HG03432 (cell line): ENCODE measurements around the gene MOB3B.
A peak's percentile ranks its signal among the peaks of the same experiment; 100 is the strongest.
"Not testable (repeated sequence)": the region's sequence is repeated elsewhere in the genome, so short reads cannot be mapped to it uniquely, and the experiment has no call there.

Experiments used
- ATAC-seq: cut with Tn5 transposase; IDR thresholded peaks from one replicate; pipeline ENCODE4 v1.9.1; 2021; ENCODE audit warnings: mild to moderate bottlenecking, moderate library complexity; ENCODE audit not compliant: unreplicated experiment

The MOB3B gene

DNA sequence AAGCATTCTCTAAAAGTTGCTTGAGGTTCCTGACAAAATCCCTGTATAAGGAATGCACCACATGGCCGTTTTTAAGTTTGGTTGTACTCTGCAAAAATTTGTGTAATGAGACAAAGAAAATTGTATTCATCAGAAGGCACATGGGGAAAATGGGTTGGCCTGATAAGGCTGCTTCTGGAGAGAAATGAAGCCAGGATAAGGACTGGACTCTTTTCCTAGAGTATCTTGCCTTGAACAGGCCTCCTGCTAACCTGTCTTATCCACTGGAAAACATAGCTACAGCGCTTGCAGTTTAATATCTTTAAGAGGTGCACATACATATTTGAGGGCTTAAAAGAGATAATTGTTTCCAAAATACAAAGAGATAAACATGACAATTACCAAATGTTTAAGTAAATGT lies 46.9 kb downstream of the MOB3B start:
- no peak for ATAC-seq

DNA sequence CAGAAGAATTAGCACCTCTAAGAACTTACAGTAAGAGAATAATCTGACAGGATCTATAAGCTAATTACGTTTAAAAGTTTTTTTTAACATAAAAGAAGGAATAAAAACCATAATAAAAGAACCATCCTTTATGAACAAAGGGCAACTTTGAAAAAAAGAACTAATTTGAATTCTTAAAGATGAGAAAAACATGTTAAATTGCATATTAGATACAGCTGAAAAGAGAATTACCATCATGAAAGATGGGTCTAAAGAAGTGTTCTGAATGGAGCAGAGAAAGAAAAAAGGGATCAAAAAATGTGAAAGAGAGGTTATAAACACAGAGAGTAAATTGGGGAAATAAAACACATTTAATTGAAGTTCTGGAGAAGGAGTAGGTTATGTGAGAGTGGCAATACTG lies 51.3 kb downstream of the MOB3B start:
- ATAC-seq: no peak

DNA sequence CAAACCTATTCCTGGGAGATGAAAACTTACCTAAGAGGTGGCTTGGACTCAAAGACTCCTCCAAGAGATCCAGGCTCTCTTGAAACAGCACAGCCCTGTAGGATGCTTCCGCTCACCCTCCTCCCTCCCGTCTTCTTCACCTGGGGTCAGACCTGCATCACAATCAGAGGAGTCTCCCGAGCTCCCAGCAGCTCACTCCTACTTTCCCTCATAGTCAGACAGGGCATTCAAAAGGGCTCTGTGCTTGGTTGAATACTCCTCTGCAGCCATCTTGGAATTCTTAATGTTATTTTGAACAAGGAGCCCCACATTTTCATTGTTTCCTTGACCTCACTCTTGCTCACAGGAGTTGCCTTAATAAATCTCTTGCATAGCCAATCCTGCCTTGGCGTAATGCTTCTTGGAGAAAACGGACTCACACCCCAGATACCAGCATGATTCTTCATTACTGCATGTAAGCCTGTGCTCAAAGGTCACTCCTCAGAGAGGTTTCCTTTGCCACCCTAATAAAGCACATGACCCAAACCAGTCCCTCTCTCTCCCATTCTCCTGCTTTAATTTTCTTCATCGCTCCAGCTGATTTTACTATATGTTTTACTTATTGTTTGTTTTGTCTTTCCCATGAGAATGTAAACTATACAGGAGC lies 52.6 kb downstream of the MOB3B start:
- no peak for ATAC-seq

DNA sequence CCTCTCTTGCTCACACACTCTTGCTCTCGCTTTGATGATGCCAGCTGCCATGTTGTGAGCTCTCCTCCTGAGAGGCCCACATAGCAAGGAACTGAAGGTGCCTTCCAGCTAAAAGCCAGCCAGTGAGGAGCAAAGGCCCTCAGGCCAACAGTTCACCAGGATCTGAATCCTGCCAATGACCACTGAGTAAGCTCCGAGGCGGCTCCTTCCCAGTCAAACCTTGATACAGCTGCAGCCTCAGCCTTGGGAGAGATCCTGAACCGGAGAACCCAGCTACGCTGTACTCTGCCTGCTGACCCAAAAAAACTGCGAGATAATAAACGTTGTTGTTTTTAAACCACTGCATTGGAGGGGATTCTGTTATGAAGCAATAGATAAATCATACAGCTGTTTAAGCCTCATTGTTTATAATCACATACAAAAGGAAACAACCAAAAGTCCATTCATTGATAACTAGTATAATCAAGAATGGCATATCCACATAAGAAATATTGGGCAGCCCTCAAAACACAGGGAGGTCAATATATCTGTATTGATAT lies 54.5 kb downstream of the MOB3B start:
- ATAC-seq: no peak

DNA sequence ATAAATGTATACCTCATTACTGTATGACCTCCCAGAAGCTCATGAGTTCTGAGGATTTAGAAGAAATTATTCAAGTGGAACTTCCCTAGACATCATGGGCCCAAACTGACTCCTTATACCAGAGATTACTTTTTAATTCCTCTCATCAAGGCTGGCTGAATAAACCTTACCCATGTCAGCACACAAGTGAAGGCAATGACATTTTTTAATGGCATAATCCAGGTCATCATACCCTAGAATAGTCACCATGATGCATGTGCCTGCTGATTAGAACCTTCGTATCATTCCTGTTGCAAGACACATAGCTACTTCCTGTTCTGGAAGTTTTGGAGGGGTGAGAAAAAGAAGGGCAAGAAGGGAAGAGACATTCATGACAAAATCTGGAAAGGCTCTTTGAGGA lies 55.3 kb downstream of the MOB3B start:
- ATAC-seq: no peak

DNA sequence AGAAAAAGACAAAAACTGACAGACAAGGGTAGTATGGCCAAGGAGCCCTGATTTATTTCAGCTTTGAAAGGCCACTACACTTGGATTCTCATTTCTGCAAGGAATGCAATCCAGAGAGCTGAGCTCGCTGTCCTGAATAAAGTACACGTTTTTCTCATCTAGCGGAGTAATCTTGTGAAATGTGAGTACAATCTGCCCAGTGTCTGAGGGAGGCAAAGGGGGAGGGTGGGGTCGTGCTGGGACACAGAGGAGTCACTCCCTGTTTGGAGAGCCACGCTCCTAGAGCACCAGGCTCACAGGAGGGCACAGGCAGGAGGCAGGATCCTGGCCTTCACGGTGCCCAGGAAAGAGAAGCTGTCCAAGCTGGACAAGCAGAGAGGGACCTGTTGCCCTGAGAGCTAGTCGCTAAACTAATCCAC lies 56.5 kb downstream of the MOB3B start:
- ATAC-seq: no peak

DNA sequence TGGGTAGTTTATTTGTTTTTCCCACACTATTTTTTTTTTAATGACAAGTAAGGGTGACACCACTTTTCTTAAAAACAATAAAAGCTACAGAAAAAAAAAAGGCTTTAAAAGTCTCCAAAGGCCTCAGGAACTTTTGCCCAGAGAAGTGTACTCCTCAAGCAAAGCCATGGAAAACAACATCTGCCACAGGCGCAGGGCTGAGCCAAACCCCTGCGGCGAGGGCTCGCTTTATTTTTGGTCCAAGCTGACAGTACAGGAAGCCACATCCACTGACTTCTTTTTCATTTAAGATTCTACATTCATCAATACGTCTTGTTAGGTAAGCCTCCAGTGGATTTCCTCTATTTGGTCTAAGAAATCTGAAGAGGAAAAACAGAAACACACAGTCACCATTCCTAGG lies 57.4 kb downstream of the MOB3B start:
- no peak for ATAC-seq

DNA sequence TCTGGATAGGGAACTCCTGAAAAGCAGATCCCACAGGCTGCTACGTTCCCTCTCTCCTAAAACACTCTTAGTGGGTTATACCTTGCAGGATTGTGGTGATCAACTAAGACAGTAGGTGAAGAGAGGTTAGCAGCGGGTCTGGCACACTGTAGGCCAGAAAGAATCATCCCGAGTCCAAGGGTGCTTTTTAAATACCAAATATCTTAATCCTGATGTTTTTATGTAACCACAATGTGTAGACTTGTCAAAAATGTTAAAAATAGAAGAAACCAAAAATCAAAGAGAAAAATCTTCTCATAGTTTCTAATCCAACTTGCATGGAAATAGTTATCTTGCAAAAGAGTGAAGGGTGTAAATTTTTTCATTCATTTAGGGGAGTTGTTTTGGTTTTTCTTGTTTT lies 57.8 kb downstream of the MOB3B start:
- ATAC-seq: no peak

DNA sequence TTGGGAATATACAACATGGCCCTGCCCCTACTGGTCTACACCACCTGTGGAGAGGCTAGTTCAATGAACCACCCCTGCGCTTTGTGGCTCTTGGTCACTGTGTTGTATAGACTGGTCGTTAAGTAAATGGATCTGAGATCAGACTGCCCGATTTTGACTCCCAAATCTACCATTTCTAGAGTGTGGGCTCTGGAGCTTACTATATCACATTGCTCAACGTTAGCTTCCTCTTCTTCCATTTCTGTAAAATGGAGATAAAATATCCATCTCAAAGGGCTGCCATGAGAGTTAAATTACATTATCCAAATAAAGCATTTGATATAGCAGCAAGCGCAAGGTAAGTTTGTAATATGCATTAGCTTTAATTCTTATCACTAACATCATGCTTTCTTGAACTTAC lies 58.2 kb downstream of the MOB3B start:
- ATAC-seq: no peak

DNA sequence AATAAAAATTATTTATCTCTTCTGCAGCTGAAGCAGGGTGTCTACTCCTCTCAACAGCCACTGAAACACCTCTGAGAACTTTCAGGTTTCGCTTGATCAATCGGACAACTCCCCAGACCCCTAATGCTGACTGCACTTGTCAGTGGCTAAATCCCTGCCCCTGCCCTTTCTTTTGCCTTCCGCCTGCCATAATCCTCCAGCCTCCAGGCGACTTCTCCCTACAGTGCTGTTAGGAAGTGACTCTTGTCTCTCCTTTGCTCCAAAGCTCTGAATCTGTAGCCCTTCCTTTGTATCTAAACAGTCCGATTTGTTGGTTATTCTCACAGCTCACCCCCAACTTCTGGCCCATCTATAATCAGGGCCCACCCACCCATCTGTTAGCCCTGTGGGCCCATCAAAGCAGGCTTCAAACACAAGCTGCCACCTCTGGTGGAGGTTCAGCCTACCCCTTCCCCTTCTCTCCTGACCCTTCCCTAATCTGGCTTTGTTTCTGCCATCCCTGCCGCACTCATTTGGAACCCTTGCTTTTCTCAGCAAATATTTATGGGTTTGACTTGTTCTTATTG lies 59.2 kb downstream of the MOB3B start:
- no peak for ATAC-seq

DNA sequence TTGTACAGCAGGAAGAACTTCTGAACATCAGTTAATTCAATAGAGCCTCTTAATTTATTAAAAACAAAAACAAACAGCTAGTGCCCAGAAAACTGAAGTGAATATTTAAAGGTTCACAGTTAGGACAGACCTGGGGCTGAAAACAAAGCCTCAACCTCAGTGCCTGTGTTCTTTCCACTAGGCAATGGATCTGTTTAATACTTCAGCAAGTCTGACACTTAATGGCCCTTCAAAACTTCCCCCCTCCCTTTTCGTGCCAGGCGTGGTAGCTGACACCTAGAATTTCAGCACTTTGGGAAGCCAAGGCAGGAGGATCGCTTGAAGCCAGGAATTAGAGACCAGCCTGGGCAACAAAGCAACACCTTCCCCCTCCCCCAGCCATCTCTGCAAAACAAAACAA lies 60.1 kb downstream of the MOB3B start:
- no peak for ATAC-seq

DNA sequence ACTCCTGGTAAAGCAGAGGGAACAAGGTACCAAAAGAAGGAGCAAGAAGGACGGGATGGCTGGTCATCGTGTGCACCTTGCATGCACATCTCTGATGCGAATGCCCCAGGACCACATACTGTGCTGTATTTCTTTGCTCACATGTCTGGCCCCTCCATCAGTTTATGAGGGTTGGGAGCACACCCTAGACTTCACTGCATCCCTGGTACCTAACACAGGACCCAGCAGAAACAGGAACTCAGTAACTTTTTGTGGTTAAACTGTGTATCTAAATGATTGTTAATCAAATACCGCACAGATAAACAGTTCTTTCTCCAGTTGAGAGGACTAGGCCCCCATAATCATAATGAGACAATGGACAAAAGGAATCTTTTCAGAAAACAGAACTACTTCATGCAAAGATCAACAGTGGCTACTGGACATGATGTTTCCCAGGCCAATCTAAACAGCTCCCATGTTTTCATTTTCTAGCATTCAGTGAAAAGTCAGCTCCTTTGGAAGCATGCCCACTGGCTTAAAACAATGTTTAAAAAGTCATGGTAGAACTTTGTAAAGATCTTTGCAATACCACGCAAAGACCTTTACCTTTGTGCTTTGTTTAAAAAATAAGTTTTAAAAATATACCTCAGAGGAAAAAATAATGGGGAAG lies 61.0 kb downstream of the MOB3B start:
- ATAC-seq: peak; percentile 71

DNA sequence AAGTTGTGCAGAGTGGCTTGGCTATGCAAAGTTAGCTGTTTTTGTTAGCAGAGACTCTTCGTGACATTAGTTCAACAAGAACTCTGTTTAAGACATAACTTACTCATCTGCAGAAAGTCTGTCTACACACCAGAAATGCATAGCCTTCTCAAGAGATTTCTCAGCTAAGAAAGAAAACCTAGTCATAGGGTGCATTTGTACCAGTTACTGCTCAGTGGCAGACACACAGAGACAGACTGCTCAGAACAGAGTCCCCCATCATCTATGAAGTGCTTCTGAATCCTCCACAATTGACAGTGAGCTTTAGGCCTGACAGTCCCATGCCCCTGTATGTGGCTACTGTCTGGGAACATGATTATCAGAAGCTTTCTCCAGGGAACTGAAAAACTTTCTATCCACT lies 61.6 kb downstream of the MOB3B start:
- no peak for ATAC-seq

DNA sequence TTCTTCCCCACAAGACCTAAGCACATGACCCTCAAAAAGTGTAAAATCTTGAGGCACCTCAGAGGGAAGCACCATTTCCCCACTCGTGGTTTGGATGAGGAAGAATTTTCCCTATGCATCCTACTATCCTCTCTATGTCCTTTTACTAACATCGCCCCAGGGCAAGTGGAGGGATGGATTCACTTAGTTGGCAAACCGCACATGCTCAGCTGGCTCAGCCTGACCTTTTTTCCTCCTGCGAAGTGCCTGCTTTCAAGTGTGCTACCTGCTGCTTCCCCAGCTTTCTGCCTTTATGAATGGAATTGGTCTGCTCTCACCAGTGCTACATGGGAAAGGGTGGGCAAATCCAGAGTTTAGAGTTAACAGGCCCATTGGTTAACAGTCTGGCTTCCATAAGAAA lies 62.1 kb downstream of the MOB3B start:
- ATAC-seq: no peak

DNA sequence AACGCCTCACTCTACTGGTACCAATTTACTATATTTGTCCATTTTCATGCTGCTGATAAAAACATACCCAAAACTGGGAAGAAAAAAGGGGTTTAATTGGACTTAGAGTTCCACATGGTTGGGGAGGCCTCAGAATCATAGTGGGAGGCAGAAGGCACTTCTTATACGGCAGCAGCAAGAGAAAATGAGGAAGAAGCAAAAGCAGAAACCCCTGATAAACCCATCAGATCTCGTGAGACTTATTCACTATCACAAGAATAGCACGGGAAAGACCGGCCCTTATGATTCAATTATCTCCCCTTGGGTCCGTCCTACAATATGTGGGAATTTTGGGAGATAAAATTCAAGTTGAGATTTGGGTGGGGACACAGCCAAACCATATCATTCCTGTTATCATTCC lies 63.1 kb downstream of the MOB3B start:
- ATAC-seq: not testable (repeated sequence)

DNA sequence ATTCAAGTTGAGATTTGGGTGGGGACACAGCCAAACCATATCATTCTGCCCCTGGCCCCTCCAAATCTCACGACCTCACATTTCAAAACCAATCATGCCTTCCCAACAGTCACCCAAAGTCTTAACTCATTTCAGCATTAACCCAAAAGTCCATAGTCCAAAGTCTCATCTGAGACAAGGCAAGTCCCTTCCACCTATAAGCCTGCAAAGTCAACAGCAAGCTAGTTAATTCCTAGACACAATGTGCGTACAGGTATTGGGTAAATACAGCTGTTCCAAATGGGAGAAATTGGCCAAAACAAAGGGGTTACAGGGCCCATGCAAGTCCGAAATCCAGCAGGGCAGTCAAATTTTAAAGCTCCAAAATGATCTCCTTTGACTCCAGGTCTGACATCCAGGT lies 64.7 kb downstream of the MOB3B start:
- ATAC-seq: not testable (repeated sequence)

DNA sequence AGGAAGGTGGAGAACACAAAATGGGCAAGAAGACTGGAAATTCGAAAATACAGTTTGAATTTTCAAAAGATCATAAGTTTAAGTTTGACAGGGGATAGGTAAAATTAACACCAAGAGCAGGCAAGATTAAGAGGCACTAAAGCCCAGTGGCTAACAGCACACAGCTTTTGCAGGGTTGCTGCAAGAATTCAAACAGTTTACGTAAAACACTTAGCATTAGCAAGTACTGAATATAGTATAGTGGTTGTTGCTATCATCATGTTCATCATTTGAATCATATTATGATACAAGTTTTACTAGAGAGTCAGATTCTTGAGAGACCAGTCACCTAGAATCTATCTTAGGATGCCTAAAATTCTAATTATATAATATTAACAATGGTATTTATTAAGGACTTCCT lies 66.8 kb downstream of the MOB3B start:
- no peak for ATAC-seq

DNA sequence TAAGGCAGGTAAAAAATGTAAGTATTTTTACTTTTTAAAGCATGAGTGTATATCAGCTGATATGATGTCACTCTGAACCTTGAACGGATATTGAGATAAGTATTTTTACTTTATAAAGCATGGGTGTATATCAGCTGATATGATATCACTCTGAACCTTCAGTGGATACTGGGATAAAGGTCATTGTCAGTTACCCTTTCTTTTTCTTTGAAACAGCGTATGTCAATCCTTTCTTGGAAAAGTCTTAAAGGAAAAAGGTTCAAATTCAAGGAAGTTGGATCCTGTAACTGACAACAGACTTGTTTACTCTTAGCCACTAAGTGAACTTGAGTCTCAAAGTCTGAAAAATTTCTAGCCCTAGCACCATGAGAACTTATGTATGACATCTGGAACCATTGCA lies 67.2 kb downstream of the MOB3B start:
- no peak for ATAC-seq

DNA sequence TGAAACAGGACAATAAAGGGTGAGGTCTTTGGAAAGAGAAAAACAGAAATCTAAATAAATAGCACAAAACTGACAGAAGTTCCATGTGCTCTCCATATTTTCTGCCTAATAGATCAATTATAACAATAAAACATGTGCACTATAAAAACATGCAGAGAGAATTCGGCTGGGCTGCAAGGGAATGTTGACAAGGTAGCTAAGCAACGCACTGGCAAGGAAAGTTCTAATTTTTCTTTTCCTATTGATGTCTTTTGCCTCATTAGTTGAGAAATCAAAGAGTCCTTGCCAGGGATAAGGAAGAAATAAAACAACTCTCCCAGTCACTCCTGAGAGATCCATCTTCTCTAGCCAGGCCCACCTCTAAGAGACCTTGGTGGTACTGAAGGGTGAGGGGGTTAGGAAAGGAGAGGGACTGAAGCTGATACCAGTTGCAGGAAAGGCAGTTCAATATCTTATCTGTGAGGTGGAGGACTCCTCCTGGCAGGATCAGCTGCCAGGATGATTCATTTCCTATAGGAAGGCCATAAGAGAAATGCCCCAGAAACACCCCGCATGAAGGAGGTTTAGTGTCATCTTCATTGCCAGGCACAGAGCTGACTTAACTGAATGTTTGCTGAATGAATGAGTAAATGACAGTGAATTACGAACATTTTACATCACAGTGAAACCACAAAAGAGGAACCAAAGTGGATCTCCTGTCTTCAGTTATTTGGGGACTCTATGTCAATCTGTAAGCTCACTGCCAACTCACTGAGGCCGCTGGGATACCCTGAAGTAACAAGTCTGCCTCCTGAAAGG lies 69.2 kb downstream of the MOB3B start:
- ATAC-seq: peak; percentile 96

DNA sequence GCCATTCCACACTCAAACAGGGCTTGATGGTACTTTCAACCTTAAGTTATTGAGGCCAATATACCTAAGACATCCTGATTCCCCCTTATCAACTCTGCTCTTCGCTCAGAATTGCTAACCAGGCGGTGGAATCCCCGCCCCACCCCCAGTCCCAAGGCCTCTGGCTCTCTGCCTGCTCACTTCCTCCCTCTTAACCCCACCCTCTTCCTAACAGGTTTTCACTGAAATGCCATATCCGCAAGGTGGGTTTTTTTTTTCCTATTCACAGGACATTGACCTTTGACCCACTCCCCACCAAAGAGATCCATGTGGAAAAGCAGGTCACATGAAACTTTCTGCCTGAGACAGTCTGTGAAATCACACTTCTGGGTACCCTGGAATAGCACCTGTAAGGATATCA lies 72.2 kb downstream of the MOB3B start:
- no peak for ATAC-seq

DNA sequence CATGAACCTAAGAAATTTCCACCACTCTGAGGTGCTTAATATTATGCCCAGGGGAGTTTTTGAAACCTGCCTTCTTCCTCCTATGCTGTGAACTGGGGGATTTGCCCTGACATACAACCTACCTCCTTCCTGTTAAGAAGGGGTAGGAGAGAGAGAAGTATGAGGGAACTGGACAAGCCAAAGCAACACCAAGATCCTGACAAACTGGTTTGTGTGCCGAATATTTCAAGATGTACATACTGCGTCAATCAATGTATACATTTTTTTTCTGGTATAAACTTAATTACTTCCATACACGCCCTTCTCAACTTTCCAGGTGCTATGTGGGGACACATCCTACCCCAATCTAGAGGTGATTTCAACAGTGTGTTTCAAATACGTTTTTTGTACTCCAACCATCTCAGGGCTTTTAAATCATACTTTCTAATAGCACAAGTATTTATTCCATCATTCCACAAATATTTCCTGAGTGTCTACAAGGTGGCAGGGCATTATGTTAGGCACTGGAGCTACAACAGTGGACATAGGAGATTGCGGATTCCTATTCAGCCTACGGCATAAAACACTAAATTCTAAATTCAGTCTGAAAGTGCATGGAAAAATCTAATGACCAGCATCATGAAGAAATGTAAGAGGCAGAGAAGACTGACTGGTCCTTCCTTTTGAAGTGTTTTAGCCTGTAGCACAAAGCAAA lies 75.6 kb downstream of the MOB3B start:
- ATAC-seq: no peak
